HepG2 (cell line): ENCODE results near the gene NDUFS2. TPM values are rescaled to one million over a fixed set of nuclear protein-coding genes. Genes with fewer than 3 reads are reported as not detected.

ENCODE experiments used
- AKAP8 ChIP-seq: sonication (generic); formaldehyde crosslinking; IDR thresholded peaks from 2 replicates; pipeline ENCODE4 v1.5.1; 2020; ENCODE audit warnings: mild to moderate bottlenecking, missing genetic modification reagents
- ATF5 ChIP-seq: sonication (generic); formaldehyde crosslinking; IDR thresholded peaks from 2 replicates; pipeline ENCODE4 v1.4.0; 2020; ENCODE audit warnings: mild to moderate bottlenecking, low read depth, missing genetic modification reagents
- FOXJ3 ChIP-seq: sonication (generic); formaldehyde crosslinking; IDR thresholded peaks from 2 replicates; pipeline ENCODE4 v1.4.0; 2020; ENCODE audit warnings: missing genetic modification reagents, mild to moderate bottlenecking, borderline replicate concordance
- GRHL1 ChIP-seq: sonication (generic); formaldehyde crosslinking; conservative IDR thresholded peaks from 2 replicates; pipeline ENCODE4 v1.8.0; 2022; ENCODE audit warnings: missing genetic modification reagents
- IRX3 ChIP-seq: sonication (generic); formaldehyde crosslinking; IDR thresholded peaks from 2 replicates; pipeline ENCODE4 v1.8.1; 2023; ENCODE audit warnings: mild to moderate bottlenecking, low read depth, missing genetic modification reagents, borderline replicate concordance
- NFRKB ChIP-seq: fragments of 450-650 bp; IDR thresholded peaks from 2 replicates; pipeline ENCODE4 v1.6.1; 2017
- NRL ChIP-seq: sonication (generic); formaldehyde crosslinking; IDR thresholded peaks from 2 replicates; pipeline ENCODE4 v1.5.0; 2020; ENCODE audit warnings: missing genetic modification reagents, mild to moderate bottlenecking, moderate library complexity, borderline replicate concordance
- PBX2 ChIP-seq: IDR thresholded peaks from 2 replicates; pipeline ENCODE4 v1.6.1; 2016; ENCODE audit warnings: control low read depth
- PRDM4 ChIP-seq: sonication (generic); formaldehyde crosslinking; IDR thresholded peaks from 2 replicates; pipeline ENCODE4 v1.9.0; 2021; ENCODE audit warnings: missing genetic modification reagents, borderline replicate concordance
- RBFOX2 ChIP-seq: fragments of 200-400 bp; formaldehyde crosslinking; IDR thresholded peaks from 2 replicates; pipeline ENCODE4 v1.6.1; 2017; ENCODE audit warnings: low read depth, mild to moderate bottlenecking, low read length
- RFX1 ChIP-seq: fragments of 450-650 bp; IDR thresholded peaks from 2 replicates; pipeline ENCODE4 v1.6.1; 2017
- SALL2 ChIP-seq: sonication (generic); formaldehyde crosslinking; IDR thresholded peaks from 2 replicates; pipeline ENCODE4 v1.8.1; 2023; ENCODE audit warnings: mild to moderate bottlenecking, missing genetic modification reagents, inconsistent platforms
- SRSF1 ChIP-seq: fragments of 200-400 bp; formaldehyde crosslinking; optimal IDR thresholded peaks from 2 replicates; pipeline ENCODE3; 2017; ENCODE audit warnings: mild to moderate bottlenecking, low read depth, low read length, moderate library complexity
- SUZ12 ChIP-seq: fragments of 150-350 bp; IDR thresholded peaks from 2 replicates; pipeline ENCODE4 v1.6.1; 2014; ENCODE audit warnings: low read depth, low read length
- TBP ChIP-seq: sonication (generic); formaldehyde crosslinking; IDR thresholded peaks from 2 replicates; pipeline ENCODE4 v1.5.0; 2020; ENCODE audit warnings: missing genetic modification reagents
- ZBTB7B ChIP-seq: sonication (generic); formaldehyde crosslinking; IDR thresholded peaks from 2 replicates; pipeline ENCODE4 v1.4.0; 2020; ENCODE audit warnings: missing genetic modification reagents
- ZFAT ChIP-seq: sonication (generic); formaldehyde crosslinking; conservative IDR thresholded peaks from 2 replicates; pipeline ENCODE4 v1.8.1; 2023; ENCODE audit warnings: missing genetic modification reagents, inconsistent platforms
- ZMYM3 ChIP-seq: sonication (generic); formaldehyde crosslinking; IDR thresholded peaks from 2 replicates; pipeline ENCODE4 v1.5.1; 2020; ENCODE audit warnings: mild to moderate bottlenecking, missing genetic modification reagents
- ZNF12 ChIP-seq: sonication (generic); formaldehyde crosslinking; IDR thresholded peaks from 2 replicates; pipeline ENCODE4 v1.5.0; 2020; ENCODE audit warnings: missing genetic modification reagents
- ZNF121 ChIP-seq: sonication (generic); formaldehyde crosslinking; IDR thresholded peaks from 2 replicates; pipeline ENCODE4 v1.5.0; 2020; ENCODE audit warnings: mild to moderate bottlenecking, missing genetic modification reagents
- ZNF143 ChIP-seq: sonication (generic); formaldehyde crosslinking; IDR thresholded peaks from 2 replicates; pipeline ENCODE4 v1.4.0; 2020; ENCODE audit warnings: missing genetic modification reagents
- ZNF343 ChIP-seq: sonication (generic); formaldehyde crosslinking; IDR thresholded peaks from 2 replicates; pipeline ENCODE4 v1.4.0; 2020; ENCODE audit warnings: mild to moderate bottlenecking, missing genetic modification reagents
- ZNF44 ChIP-seq: sonication (generic); formaldehyde crosslinking; IDR thresholded peaks from 2 replicates; pipeline ENCODE4 v1.5.1; 2020; ENCODE audit warnings: mild to moderate bottlenecking, missing genetic modification reagents
- ZNF564 ChIP-seq: sonication (generic); formaldehyde crosslinking; IDR thresholded peaks from 2 replicates; pipeline ENCODE4 v1.8.1; 2023; ENCODE audit warnings: mild to moderate bottlenecking, missing genetic modification reagents
- ZNF652 ChIP-seq: IDR thresholded peaks from 2 replicates; pipeline ENCODE4 v1.6.1; 2016; ENCODE audit warnings: low read depth, borderline replicate concordance
- polyA plus RNA-seq, 8 experiments: library from polyadenylated mRNA; depleted of rRNA in 3 of 8; stranded (reverse) in 7 of 8; unstranded in 1 of 8; fragments of >200 nt; fragmentation: Illumina TruSeq in 4 of 8; extraction: Trizol in 4 of 8; gene quantifications; 2 replicates each; pipeline versions ENCODE4 v1.2.1 to v1.2.3, GENCODE V29; 2011 to 2016; ENCODE audit warnings: low read depth in 4 of 8, missing spikeins in 1 of 8, mixed read lengths in 1 of 8; ENCODE audit not compliant: insufficient read depth in 1 of 8
- total RNA-seq, 5 experiments: library from RNA; depleted of rRNA; stranded (reverse); fragments of >200 nt; fragmentation: Illumina TruSeq; extraction: Trizol; gene quantifications; 2 replicates each; pipeline ENCODE4 v1.2.3, GENCODE V29; 2016; ENCODE audit warnings: low read depth in 1 of 5

NDUFS2 gene
- total and polyA plus RNA-seq, 2 of the 13 experiments (the other 11 are each of a cell fraction or from before 2014, with no cell fraction given) = 89.9 to 118 TPM

GRCh38 chr1:161177112-161177935 lies 24.8 kb upstream of the NDUFS2 start, which contains the start of gene B4GALT3 (continued):
- TF ChIP-seq PRDM4 (CRISPR knock-in tag) = no peak
- TF ChIP-seq ZNF44 (CRISPR knock-in tag) = no peak; the same call in 1 of the 2 replicates
- no peak for TF ChIP-seq GRHL1 (CRISPR knock-in tag)
- TF ChIP-seq SRSF1 = no peak
- TF ChIP-seq ZNF12 = no peak; the same call in 1 of the 2 replicates
- 0 out of 2 replicates have a peak, but pooled peaks have one; percentile 53 for TF ChIP-seq ZNF143 (CRISPR knock-in tag)
- TF ChIP-seq RFX1 = no peak
- TF ChIP-seq ATF5 = peak; percentile 77; the same call in 1 of the 2 replicates
- no peak for TF ChIP-seq SALL2 (CRISPR knock-in tag)
- peak; percentile 86 for TF ChIP-seq RBFOX2
- TF ChIP-seq FOXJ3 (CRISPR knock-in tag) = no peak
- TF ChIP-seq SUZ12 = no peak
- TF ChIP-seq ZNF121 (CRISPR knock-in tag) = no peak
- TF ChIP-seq IRX3 (CRISPR knock-in tag) = no peak
- TF ChIP-seq TBP (CRISPR knock-in tag) = no peak
- 0 out of 2 replicates have a peak, but pooled peaks have one; percentile 9 for TF ChIP-seq ZMYM3 (CRISPR knock-in tag)
- TF ChIP-seq ZFAT (CRISPR knock-in tag) = no peak
- no peak for TF ChIP-seq AKAP8 (CRISPR knock-in tag)
- TF ChIP-seq ZNF564 (CRISPR knock-in tag) = peak; percentile 42; the same call in 1 of the 2 replicates
- 0 out of 2 replicates have a peak, but pooled peaks have one; percentile 77 for TF ChIP-seq NRL (CRISPR knock-in tag)
- TF ChIP-seq ZNF343 (CRISPR knock-in tag) = peak; percentile 88; the same call in 1 of the 2 replicates
- TF ChIP-seq ZBTB7B (CRISPR knock-in tag) = peak; percentile 94
- peak; percentile 10; the same call in 1 of the 2 replicates for TF ChIP-seq ZNF652
- TF ChIP-seq PBX2 = no peak
- no peak for TF ChIP-seq NFRKB
